Vagina (tissue), 2 donors: Measurements from ENCODE around the gene CLEC5A.

Experiments
- POLR2AphosphoS5 ChIP-seq, 2 donors: sonication (generic); formaldehyde crosslinking; IDR thresholded peaks; one replicate each; pipeline ENCODE4 v1.9.0; 2017; ENCODE audit warnings: antibody characterized with exemption in 2 of 2, mild to moderate bottlenecking in 2 of 2, low read depth in 1 of 2; ENCODE audit not compliant: insufficient read depth in 1 of 2
- TF ChIP-seq, protein P1 (sequence below), 3 experiments: fragments of 450-650 bp in 2 of 3; fragments of 200-600 bp in 1 of 3; sonication (generic) in 1 of 3; IDR thresholded peaks; one replicate each; pipeline ENCODE4 v1.5.1; 2017 to 2019; ENCODE audit warnings: antibody characterized with exemption in 3 of 3, mild to moderate bottlenecking in 2 of 3, moderate library complexity in 2 of 3

GRCh38 chr7:141992688-141993087 lies 45.9 kb upstream of the CLEC5A start:
- TF ChIP-seq, protein P1, sequence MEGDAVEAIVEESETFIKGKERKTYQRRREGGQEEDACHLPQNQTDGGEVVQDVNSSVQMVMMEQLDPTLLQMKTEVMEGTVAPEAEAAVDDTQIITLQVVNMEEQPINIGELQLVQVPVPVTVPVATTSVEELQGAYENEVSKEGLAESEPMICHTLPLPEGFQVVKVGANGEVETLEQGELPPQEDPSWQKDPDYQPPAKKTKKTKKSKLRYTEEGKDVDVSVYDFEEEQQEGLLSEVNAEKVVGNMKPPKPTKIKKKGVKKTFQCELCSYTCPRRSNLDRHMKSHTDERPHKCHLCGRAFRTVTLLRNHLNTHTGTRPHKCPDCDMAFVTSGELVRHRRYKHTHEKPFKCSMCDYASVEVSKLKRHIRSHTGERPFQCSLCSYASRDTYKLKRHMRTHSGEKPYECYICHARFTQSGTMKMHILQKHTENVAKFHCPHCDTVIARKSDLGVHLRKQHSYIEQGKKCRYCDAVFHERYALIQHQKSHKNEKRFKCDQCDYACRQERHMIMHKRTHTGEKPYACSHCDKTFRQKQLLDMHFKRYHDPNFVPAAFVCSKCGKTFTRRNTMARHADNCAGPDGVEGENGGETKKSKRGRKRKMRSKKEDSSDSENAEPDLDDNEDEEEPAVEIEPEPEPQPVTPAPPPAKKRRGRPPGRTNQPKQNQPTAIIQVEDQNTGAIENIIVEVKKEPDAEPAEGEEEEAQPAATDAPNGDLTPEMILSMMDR (IDR thresholded peaks at IDR 0.05): no peak
- no peak for TF ChIP-seq POLR2AphosphoS5 (IDR thresholded peaks at IDR 0.05; ENCODE audit: insufficient read depth in 1 of 2, low read depth in 1 of 2)
